ENCODE data around the gene MYL5. TPM values are rescaled to one million over a fixed set of nuclear protein-coding genes. Genes with fewer than 3 reads are reported as not detected.
A peak's percentile ranks its signal among the peaks of the same experiment; 100 is the strongest.
"Not testable (repeated sequence)": the region's sequence is repeated elsewhere in the genome, so short reads cannot be mapped to it uniquely, and the experiment has no call there.

MYL5 gene
- total RNA-seq, 1 experiment from 2014 or later = 18.0 TPM

GRCh38 chr4:667545-667925 lies 6.8 kb upstream of the MYL5 start:
- H3K23me2 ChIP-seq (ENCODE audit: insufficient read length, low read depth, low read length, poor library complexity, severe bottlenecking) = no peaks in the 10 kb centered on the region
- no peak overlapping the region for H3K27ac ChIP-seq (ENCODE audit: insufficient read length, low read depth, low read length)
- no peak overlapping the region for H2BK12ac ChIP-seq (ENCODE audit: insufficient read length, low read depth, low read length)
- no peak overlapping the region for H3K18ac ChIP-seq (ENCODE audit: insufficient read length, low read depth, low read length)
- H2BK120ac ChIP-seq (ENCODE audit: low read depth, low read length, poor library complexity, severe bottlenecking) = no peak overlapping the region
- no peak overlapping the region for H3K56ac ChIP-seq (ENCODE audit: insufficient read length, low read depth, low read length)
- no peak overlapping the region for H4K91ac ChIP-seq (ENCODE audit: insufficient read length, low read depth, low read length)
- H3K79me2 ChIP-seq (ENCODE audit: insufficient read depth, low read length) = no peaks in the 10 kb centered on the region
- no peak overlapping the region for H3K14ac ChIP-seq (ENCODE audit: insufficient read depth, low read length)
- no peaks in the 10 kb centered on the region for H4K20me1 ChIP-seq (ENCODE audit: control insufficient read depth, insufficient read depth, insufficient read length)
- H4K8ac ChIP-seq (replicated peaks; ENCODE audit: insufficient read length, low read depth, low read length) = no peak overlapping the region
- no peak for TF ChIP-seq CTCF (conservative IDR thresholded peaks at IDR 0.05)
- H3K4me1 ChIP-seq (ENCODE audit: insufficient read depth, low read length) = no peaks in the 10 kb centered on the region
- no peak overlapping the region for H3T11ph ChIP-seq (ENCODE audit: low read length)
- peak overlapping the region in 1 of 3 experiments; percentile 2; a peak in 1 of 7 replicates for H3K27ac Mint-ChIP-seq
- no peak overlapping the region for H3K23ac ChIP-seq (ENCODE audit: insufficient read length, low read depth, low read length)
- WGBS (ENCODE audit: extremely low coverage, insufficient read length, low lambda C conversion rate) = no CpG with 5 or more reads among the region's 10 CpGs
- H3K27me3 ChIP-seq (ENCODE audit: insufficient read depth, low read length) = no peaks in the 10 kb centered on the region
- H3K79me1 ChIP-seq (ENCODE audit: insufficient read depth, low read depth, low read length, poor library complexity, severe bottlenecking) = no peaks in the 10 kb centered on the region
- H3K4ac ChIP-seq (ENCODE audit: low read depth, low read length) = no peak overlapping the region
- peaks cover 15 to 20% (median 18%) of the 10 kb centered on the region in 3 experiments; a peak in 6 of 7 replicates for H3K36me3 Mint-ChIP-seq (ENCODE audit: insufficient read depth in 1 of 3, low read depth in 3 of 3)
- H4K5ac ChIP-seq (ENCODE audit: insufficient read length, low read depth, low read length) = no peak overlapping the region
- no peak for DNase-seq
- no peak overlapping the region for H3K9ac ChIP-seq (ENCODE audit: extremely low read depth, insufficient read length, low read length)
- H3K4me1 Mint-ChIP-seq = peaks cover 0 to 3% of the 10 kb centered on the region in 2 experiments; a peak in 1 of 4 replicates
- H3K4me2 ChIP-seq (ENCODE audit: insufficient read depth, insufficient read length, low read length) = no peak overlapping the region
- H3K9me3 Mint-ChIP-seq = no peaks in the 10 kb centered on the region
- H3K27me3 Mint-ChIP-seq (ENCODE audit: low read depth) = no peaks in the 10 kb centered on the region; the same call in 1 of the 2 replicates
- H2BK15ac ChIP-seq (ENCODE audit: low read depth, low read length) = no peak overlapping the region
- no peaks in the 10 kb centered on the region for H3K9me3 ChIP-seq (ENCODE audit: control insufficient read depth, low read depth, low read length)
- H3K4me3 Mint-ChIP-seq = no peak overlapping the region
- no peak overlapping the region for H2AK5ac ChIP-seq (ENCODE audit: insufficient read length, low read length)
- no peak overlapping the region for H2AFZ ChIP-seq (ENCODE audit: low read length)
- no peak overlapping the region for H2BK20ac ChIP-seq (ENCODE audit: low read depth, low read length, poor library complexity, severe bottlenecking)
- no peak overlapping the region for H2BK5ac ChIP-seq (ENCODE audit: insufficient read length, low read length)

- not testable (repeated sequence) for H3T11ph ChIP-seq (ENCODE audit: low read length); H3K23me2 ChIP-seq (ENCODE audit: insufficient read length, low read depth, low read length, poor library complexity, severe bottlenecking); H3K4me1 ChIP-seq (ENCODE audit: insufficient read depth, low read length); H2AFZ ChIP-seq (ENCODE audit: low read length); H2BK5ac ChIP-seq (ENCODE audit: insufficient read length, low read length); H3K27ac ChIP-seq (ENCODE audit: insufficient read length, low read depth, low read length); H2BK20ac ChIP-seq (ENCODE audit: low read depth, low read length, poor library complexity, severe bottlenecking); H3K4me1 Mint-ChIP-seq; DNase-seq; H3K27me3 ChIP-seq (ENCODE audit: insufficient read depth, low read length); H3K9ac ChIP-seq (ENCODE audit: extremely low read depth, insufficient read length, low read length); H3K9me3 Mint-ChIP-seq; H3K4ac ChIP-seq (ENCODE audit: low read depth, low read length); H4K5ac ChIP-seq (ENCODE audit: insufficient read length, low read depth, low read length); H3K9me3 ChIP-seq (ENCODE audit: control insufficient read depth, low read depth, low read length); H4K91ac ChIP-seq (ENCODE audit: insufficient read length, low read depth, low read length); H2BK12ac ChIP-seq (ENCODE audit: insufficient read length, low read depth, low read length); H4K20me1 ChIP-seq (ENCODE audit: control insufficient read depth, insufficient read depth, insufficient read length); H3K18ac ChIP-seq (ENCODE audit: insufficient read length, low read depth, low read length); H4K8ac ChIP-seq (replicated peaks; ENCODE audit: insufficient read length, low read depth, low read length); H3K27me3 Mint-ChIP-seq (ENCODE audit: low read depth); H3K14ac ChIP-seq (ENCODE audit: insufficient read depth, low read length); H2BK15ac ChIP-seq (ENCODE audit: low read depth, low read length); H3K79me2 ChIP-seq (ENCODE audit: insufficient read depth, low read length); H3K4me3 Mint-ChIP-seq; H3K27ac Mint-ChIP-seq; H3K23ac ChIP-seq (ENCODE audit: insufficient read length, low read depth, low read length); H2BK120ac ChIP-seq (ENCODE audit: low read depth, low read length, poor library complexity, severe bottlenecking); H3K56ac ChIP-seq (ENCODE audit: insufficient read length, low read depth, low read length); H2AK5ac ChIP-seq (ENCODE audit: insufficient read length, low read length); H3K4me2 ChIP-seq (ENCODE audit: insufficient read depth, insufficient read length, low read length); H3K79me1 ChIP-seq (ENCODE audit: insufficient read depth, low read depth, low read length, poor library complexity, severe bottlenecking)
- peaks cover 18 to 26% (median 25%) of the 10 kb centered on the region in 3 experiments; a peak in 6 of 7 replicates for H3K36me3 Mint-ChIP-seq (ENCODE audit: insufficient read depth in 1 of 3, low read depth in 3 of 3)
- no CpG with 5 or more reads among the region's 6 CpGs for WGBS (ENCODE audit: extremely low coverage, insufficient read length, low lambda C conversion rate)
Measured at GRCh38 chr4:668219-668618, 6.1 kb upstream of the MYL5 start.

Measured in H9 (cell line).